ENCODE results near the gene HSPB6.
"Not testable (repeated sequence)": the region's sequence is repeated elsewhere in the genome, so short reads cannot be mapped to it uniquely, and the experiment has no call there.

The HSPB6 gene

GRCh38 chr19:35731779-35732405, 24.9 kb downstream of the HSPB6 start:
- DNase-seq (ENCODE audit: low read depth, low spot score): no peak

GRCh38 chr19:35731353-35731752, 25.5 kb downstream of the HSPB6 start:
- DNase-seq (ENCODE audit: low read depth, low spot score): no peak

- no peak for DNase-seq (ENCODE audit: low read depth, low spot score)
Measured at GRCh38 chr19:35730326-35730725, 26.5 kb downstream of the HSPB6 start.

- DNase-seq (ENCODE audit: low read depth, low spot score): no peak
Measured at GRCh38 chr19:35729763-35730162, 27.1 kb downstream of the HSPB6 start.

- no peak for DNase-seq (ENCODE audit: low read depth, low spot score)
Measured at GRCh38 chr19:35729021-35729420, 27.8 kb downstream of the HSPB6 start.

GRCh38 chr19:35727956-35728706, 28.7 kb downstream of the HSPB6 start:
- DNase-seq (ENCODE audit: low read depth, low spot score): no peak

GRCh38 chr19:35727053-35727955, 29.5 kb downstream of the HSPB6 start:
- no peak for DNase-seq (ENCODE audit: low read depth, low spot score)

GRCh38 chr19:35725216-35725861, 31.5 kb downstream of the HSPB6 start:
- DNase-seq (ENCODE audit: low read depth, low spot score): no peak

- no peak for DNase-seq (ENCODE audit: low read depth, low spot score)
Measured at GRCh38 chr19:35724560-35724959, 32.3 kb downstream of the HSPB6 start.

GRCh38 chr19:35724132-35724531, 32.7 kb downstream of the HSPB6 start:
- DNase-seq (ENCODE audit: low read depth, low spot score): not testable (repeated sequence)

- no peak for DNase-seq (ENCODE audit: low read depth, low spot score)
Measured at GRCh38 chr19:35723671-35724070, 33.2 kb downstream of the HSPB6 start.

- DNase-seq (ENCODE audit: low read depth, low spot score): no peak
Measured at GRCh38 chr19:35722897-35723296, 33.9 kb downstream of the HSPB6 start.

- no peak for DNase-seq (ENCODE audit: low read depth, low spot score)
Measured at GRCh38 chr19:35722461-35722860, 34.4 kb downstream of the HSPB6 start.

- DNase-seq (ENCODE audit: low read depth, low spot score): no peak
Measured at GRCh38 chr19:35721374-35721773, 35.5 kb downstream of the HSPB6 start.

- DNase-seq (ENCODE audit: low read depth, low spot score): no peak
Measured at GRCh38 chr19:35720648-35721047, 36.2 kb downstream of the HSPB6 start.

GRCh38 chr19:35720163-35720524, 36.7 kb downstream of the HSPB6 start:
- no peak for DNase-seq (ENCODE audit: low read depth, low spot score)

- no peak for DNase-seq (ENCODE audit: low read depth, low spot score)
Measured at GRCh38 chr19:35719402-35720162, 37.2 kb downstream of the HSPB6 start.

GRCh38 chr19:35718345-35719041, 38.3 kb downstream of the HSPB6 start:
- DNase-seq (ENCODE audit: low read depth, low spot score): no peak

- DNase-seq (ENCODE audit: low read depth, low spot score): peak; percentile 83
Measured at GRCh38 chr19:35717665-35718344, 39.0 kb downstream of the HSPB6 start, which contains the start of gene KMT2B. Gene KMT2B (plus strand): TSS chr19:35718003. CDS start chr19:35718019, 16 bp downstream.

Measured in smooth muscle cell of the brain vasculature (primary cell).